MM.1S (cell line): Measurements from ENCODE around the gene MLLT1.

Source experiments
- DNase-seq: peaks from one replicate; pipeline ENCODE4 v3.0.0-alpha.2; 2015
- H2AFZ ChIP-seq: fragments of 300-600 bp; sonication (generic); 2 replicates; pipeline ENCODE4 v1.6.0; 2016; ENCODE audit warnings: antibody characterized with exemption, low read length
- H3F3A ChIP-seq: fragments of 300-600 bp; sonication (generic); 2 replicates; pipeline ENCODE4 v1.6.1; 2016; ENCODE audit warnings: mild to moderate bottlenecking, antibody characterized with exemption, low read length, moderate library complexity, mixed read lengths; ENCODE audit not compliant: insufficient read depth
- H3K27ac ChIP-seq: fragments of 300-600 bp; sonication (generic); 2 replicates; pipeline ENCODE4 v1.5.1; 2016; ENCODE audit warnings: mild to moderate bottlenecking, low read length
- H3K27me3 ChIP-seq: fragments of 300-600 bp; sonication (generic); replicated peaks from 2 replicates; pipeline ENCODE4 v1.6.0; 2016; ENCODE audit warnings: low read length; ENCODE audit not compliant: insufficient read depth
- H3K36me3 ChIP-seq: fragments of 300-600 bp; sonication (generic); replicated peaks from 2 replicates; pipeline ENCODE4 v1.6.1; 2016; ENCODE audit warnings: mild to moderate bottlenecking, low read length, mixed read lengths; ENCODE audit not compliant: insufficient read depth
- H3K4me1 ChIP-seq: fragments of 300-600 bp; sonication (generic); 2 replicates; pipeline ENCODE4 v1.6.1; 2016; ENCODE audit warnings: low read length, mixed read lengths
- H3K4me2 ChIP-seq: fragments of 300-600 bp; sonication (generic); 2 replicates; pipeline ENCODE4 v1.6.0; 2016; ENCODE audit warnings: low read depth, low read length
- H3K4me3 ChIP-seq: fragments of 300-600 bp; sonication (generic); 2 replicates; pipeline ENCODE4 v1.5.1; 2016; ENCODE audit warnings: low read length, mixed read lengths
- H3K79me2 ChIP-seq: fragments of 300-600 bp; sonication (generic); 2 replicates; pipeline ENCODE4 v1.6.1; 2016; ENCODE audit warnings: mixed run types, low read length, mixed read lengths
- H3K9ac ChIP-seq: fragments of 300-600 bp; sonication (generic); 2 replicates; pipeline ENCODE4 v1.6.1; 2016; ENCODE audit warnings: low read length, mixed read lengths
- H3K9me2 ChIP-seq: fragments of 300-600 bp; sonication (generic); replicated peaks from 2 replicates; pipeline ENCODE4 v1.6.1; 2016; ENCODE audit warnings: mild to moderate bottlenecking, low read length, mixed read lengths; ENCODE audit not compliant: insufficient read depth
- H3K9me3 ChIP-seq: fragments of 300-600 bp; sonication (generic); replicated peaks from 2 replicates; pipeline ENCODE4 v1.6.1; 2016; ENCODE audit warnings: mild to moderate bottlenecking, low read length, mixed read lengths; ENCODE audit not compliant: insufficient read depth
- H4K20me1 ChIP-seq: fragments of 300-600 bp; sonication (generic); 2 replicates; pipeline ENCODE4 v1.6.1; 2016; ENCODE audit warnings: mild to moderate bottlenecking, low read length, moderate library complexity, mixed read lengths; ENCODE audit not compliant: insufficient read depth
- CTCF ChIP-seq: fragments of 300-600 bp; sonication (generic); IDR thresholded peaks from 2 replicates; pipeline ENCODE4 v1.5.1; 2016; ENCODE audit warnings: antibody characterized with exemption, low read length, mixed read lengths
- EZH2 ChIP-seq: fragments of 300-600 bp; sonication (generic); optimal IDR thresholded peaks from 2 replicates; pipeline ENCODE3; 2017; ENCODE audit warnings: low read depth, mild to moderate bottlenecking, antibody characterized with exemption, low read length, mixed read lengths
- EZH2phosphoT487 ChIP-seq: fragments of 300-600 bp; sonication (generic); IDR thresholded peaks from 2 replicates; pipeline ENCODE4 v1.6.1; 2018; ENCODE audit warnings: antibody characterized with exemption, low read length

The MLLT1 gene

GRCh38 chr19:6227156-6227935, 52.4 kb downstream of the MLLT1 start:
- TF ChIP-seq EZH2phosphoT487 (no peak), EZH2 (no peak), CTCF (no peak)
- Histone ChIP-seq H3K4me3 (no peak overlapping the region), H3K9me2 (no peaks in the 10 kb centered on the region), H3K9ac (no peak overlapping the region), H3K9me3 (no peaks in the 10 kb centered on the region), H3K4me2 (no peak overlapping the region), H3K4me1 (no peaks in the 10 kb centered on the region), H3K79me2 (peaks cover 66% of the 10 kb centered on the region), H3K36me3 (no peaks in the 10 kb centered on the region), H3K27me3 (no peaks in the 10 kb centered on the region), H3K27ac (no peak overlapping the region), H2AFZ (no peak overlapping the region), H4K20me1 (no peaks in the 10 kb centered on the region), H3F3A (no peaks in the 10 kb centered on the region)
- no peak for DNase-seq

GRCh38 chr19:6226444-6227155, 53.2 kb downstream of the MLLT1 start:
- no peak overlapping the region for H3K27ac ChIP-seq
- TF ChIP-seq CTCF, result no peak
- no peak for TF ChIP-seq EZH2phosphoT487
- no peak for TF ChIP-seq EZH2
- H3K36me3 ChIP-seq, result no peaks in the 10 kb centered on the region
- no peak overlapping the region for H2AFZ ChIP-seq
- H3K79me2 ChIP-seq, result peaks cover 59% of the 10 kb centered on the region
- DNase-seq, result no peak
- no peaks in the 10 kb centered on the region for H3K9me2 ChIP-seq
- H3K9me3 ChIP-seq, result no peaks in the 10 kb centered on the region
- no peaks in the 10 kb centered on the region for H3K4me1 ChIP-seq
- H3K4me2 ChIP-seq, result no peak overlapping the region
- no peaks in the 10 kb centered on the region for H4K20me1 ChIP-seq
- H3K27me3 ChIP-seq, result no peaks in the 10 kb centered on the region
- H3F3A ChIP-seq, result no peaks in the 10 kb centered on the region
- H3K9ac ChIP-seq, result no peak overlapping the region
- H3K4me3 ChIP-seq, result no peak overlapping the region

- no peak overlapping the region for H2AFZ ChIP-seq
- H3K9me2 ChIP-seq, result no peaks in the 10 kb centered on the region
- peaks cover 53% of the 10 kb centered on the region for H3K79me2 ChIP-seq
- H3K9ac ChIP-seq, result no peak overlapping the region
- no peak overlapping the region for H3K4me3 ChIP-seq
- no peaks in the 10 kb centered on the region for H3K27me3 ChIP-seq
- no peaks in the 10 kb centered on the region for H4K20me1 ChIP-seq
- H3K27ac ChIP-seq, result no peak overlapping the region
- DNase-seq, result no peak
- TF ChIP-seq CTCF (no peak), EZH2phosphoT487 (no peak), EZH2 (no peak)
- H3F3A ChIP-seq, result no peaks in the 10 kb centered on the region
- H3K4me2 ChIP-seq, result no peak overlapping the region
- no peaks in the 10 kb centered on the region for H3K36me3 ChIP-seq
- H3K4me1 ChIP-seq, result no peaks in the 10 kb centered on the region
- no peaks in the 10 kb centered on the region for H3K9me3 ChIP-seq
These were observed 53.8 kb downstream of the MLLT1 start for GRCh38 chr19:6226012-6226411.
